Astrocyte of the cerebellum (primary cell): ENCODE data around the gene USP32.

Experiments used
- DNase-seq: peaks from one replicate; pipeline ENCODE4 v3.0.0-alpha.2; 2011; ENCODE audit warnings: low read depth
- H3K4me3 ChIP-seq: 2 replicates; pipeline ENCODE4 v1.5.1; 2011; ENCODE audit warnings: mild to moderate bottlenecking, low read depth, low read length, moderate library complexity
- CTCF ChIP-seq: IDR thresholded peaks from 2 replicates; pipeline ENCODE4 v1.5.1; 2012; ENCODE audit warnings: low read length, low read depth, moderate library complexity, mild to moderate bottlenecking; ENCODE audit errors: missing control alignments
- in situ Hi-C: cut with HindIII; loops from 2 replicates; pipeline ENCODE4 v1.10.0; 2017; ENCODE audit warnings: low sequenced_read_pairs

Gene USP32

GRCh38 chr17:60369727-60370126, 22.2 kb downstream of the USP32 start:
- no peak overlapping the region for H3K4me3 ChIP-seq
- DNase-seq: no peak
- in situ Hi-C loops: no loop called here
- TF ChIP-seq CTCF: no peak

GRCh38 chr17:60363700-60364405, 28.1 kb downstream of the USP32 start:
- H3K4me3 ChIP-seq: no peak overlapping the region
- DNase-seq: no peak
- no peak for TF ChIP-seq CTCF
- in situ Hi-C loops: no loop called here

- H3K4me3 ChIP-seq: no peak overlapping the region
- no peak for DNase-seq
- in situ Hi-C loops: no loop called here
- no peak for TF ChIP-seq CTCF
Measured at GRCh38 chr17:60362329-60362728, 29.6 kb downstream of the USP32 start.

- DNase-seq: no peak
- TF ChIP-seq CTCF: no peak
- in situ Hi-C loops: no loop called here
- H3K4me3 ChIP-seq: no peak overlapping the region
Measured at GRCh38 chr17:60361889-60362288, 30.0 kb downstream of the USP32 start.

GRCh38 chr17:60359415-60359814, 32.5 kb downstream of the USP32 start:
- DNase-seq: no peak
- in situ Hi-C loops: no loop called here
- TF ChIP-seq CTCF: no peak
- H3K4me3 ChIP-seq: no peak overlapping the region

GRCh38 chr17:60358606-60359225, 33.2 kb downstream of the USP32 start:
- TF ChIP-seq CTCF: no peak
- H3K4me3 ChIP-seq: no peak overlapping the region
- DNase-seq: no peak
- in situ Hi-C loops: no loop called here
